SK-N-SH (cell line): ENCODE measurements around the gene UBAP2L.

Experiments
- EP300 ChIP-seq, 2 experiments: IDR thresholded peaks; 2 replicates each; pipeline versions ENCODE4 v1.4.0 to v1.6.1; 2012; ENCODE audit warnings: borderline replicate concordance in 1 of 2, low read depth in 1 of 2, low read length in 1 of 2
- FOXJ3 ChIP-seq: sonication (generic); formaldehyde crosslinking; IDR thresholded peaks from 2 replicates; pipeline ENCODE4 v1.5.1; 2020; ENCODE audit warnings: mild to moderate bottlenecking, missing genetic modification reagents
- FOXM1 ChIP-seq: IDR thresholded peaks from 2 replicates; pipeline ENCODE4 v1.4.0; 2012; ENCODE audit warnings: low read depth, mild to moderate bottlenecking
- GABPA ChIP-seq: IDR thresholded peaks from 2 replicates; pipeline ENCODE4 v1.4.0; 2012; ENCODE audit warnings: low read depth, mild to moderate bottlenecking
- RCOR1 ChIP-seq: fragments of 150-350 bp; IDR thresholded peaks from 2 replicates; pipeline ENCODE4 v1.6.1; 2017; ENCODE audit warnings: antibody characterized with exemption, low read length
- RXRA ChIP-seq: IDR thresholded peaks from 2 replicates; pipeline ENCODE4 v1.4.0; 2012; ENCODE audit warnings: low read depth, mild to moderate bottlenecking, borderline replicate concordance
- SMC3 ChIP-seq: IDR thresholded peaks from 2 replicates; pipeline ENCODE4 v1.6.1; 2012; ENCODE audit warnings: low read depth, low read length, improper control_type of control experiment
- TEAD4 ChIP-seq: IDR thresholded peaks from 2 replicates; pipeline ENCODE4 v1.4.0; 2012; ENCODE audit warnings: mild to moderate bottlenecking, borderline replicate concordance; ENCODE audit not compliant: insufficient read depth
- TF ChIP-seq, protein P1 (sequence below): IDR thresholded peaks from 2 replicates; pipeline ENCODE4 v1.6.1; 2012; ENCODE audit warnings: mild to moderate bottlenecking, low read depth, low read length, moderate library complexity
- TF ChIP-seq, protein P2 (sequence below): fragments of 200-600 bp; sonication (generic); IDR thresholded peaks from 2 replicates; pipeline ENCODE4 v1.6.1; 2017; ENCODE audit warnings: antibody characterized with exemption, mild to moderate bottlenecking, moderate library complexity
- TF ChIP-seq, protein P3 (sequence below): fragments of 150-350 bp; IDR thresholded peaks from 2 replicates; pipeline ENCODE4 v1.6.1; 2016; ENCODE audit warnings: mild to moderate bottlenecking, low read depth, low read length

DNA sequence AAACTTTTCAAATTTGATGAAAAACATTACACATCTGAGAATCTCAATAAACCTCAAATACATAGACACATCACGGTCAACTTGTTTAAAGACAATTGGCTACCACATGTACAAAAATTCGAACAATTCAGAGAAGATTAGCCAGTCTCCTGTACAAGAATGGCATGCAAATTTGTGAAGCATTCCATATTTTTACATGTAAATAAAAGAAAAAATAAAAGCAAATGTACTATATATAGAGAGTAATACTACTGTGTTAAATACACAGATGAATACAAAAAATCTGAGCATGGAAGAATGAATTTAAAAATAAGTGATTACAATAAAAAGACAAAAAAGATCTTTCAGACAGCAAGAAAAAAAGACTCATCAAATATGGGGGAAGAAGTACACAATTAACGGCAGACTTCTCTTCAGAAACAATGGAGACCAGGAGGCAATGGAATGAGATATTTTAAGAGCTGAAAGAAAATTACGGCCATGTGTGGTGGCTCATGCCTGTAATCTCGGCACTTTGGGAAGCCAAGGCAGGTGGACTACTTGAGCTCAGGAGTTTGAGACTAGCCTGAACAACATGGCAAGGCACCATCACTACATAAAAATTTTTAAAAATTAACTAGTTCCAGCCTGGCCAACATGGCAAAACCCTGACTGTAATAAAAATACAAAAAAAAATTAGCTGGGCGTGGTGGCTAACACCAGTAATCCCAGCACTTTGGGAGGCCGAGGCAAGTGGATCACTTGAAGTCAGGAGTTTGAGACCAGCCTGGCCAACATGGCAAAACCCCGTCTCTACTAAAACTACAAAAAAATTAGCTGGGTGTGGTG is 74.9 kb downstream of the UBAP2L start:
- no peak for TF ChIP-seq FOXJ3 (CRISPR knock-in tag)
- TF ChIP-seq, protein P1, sequence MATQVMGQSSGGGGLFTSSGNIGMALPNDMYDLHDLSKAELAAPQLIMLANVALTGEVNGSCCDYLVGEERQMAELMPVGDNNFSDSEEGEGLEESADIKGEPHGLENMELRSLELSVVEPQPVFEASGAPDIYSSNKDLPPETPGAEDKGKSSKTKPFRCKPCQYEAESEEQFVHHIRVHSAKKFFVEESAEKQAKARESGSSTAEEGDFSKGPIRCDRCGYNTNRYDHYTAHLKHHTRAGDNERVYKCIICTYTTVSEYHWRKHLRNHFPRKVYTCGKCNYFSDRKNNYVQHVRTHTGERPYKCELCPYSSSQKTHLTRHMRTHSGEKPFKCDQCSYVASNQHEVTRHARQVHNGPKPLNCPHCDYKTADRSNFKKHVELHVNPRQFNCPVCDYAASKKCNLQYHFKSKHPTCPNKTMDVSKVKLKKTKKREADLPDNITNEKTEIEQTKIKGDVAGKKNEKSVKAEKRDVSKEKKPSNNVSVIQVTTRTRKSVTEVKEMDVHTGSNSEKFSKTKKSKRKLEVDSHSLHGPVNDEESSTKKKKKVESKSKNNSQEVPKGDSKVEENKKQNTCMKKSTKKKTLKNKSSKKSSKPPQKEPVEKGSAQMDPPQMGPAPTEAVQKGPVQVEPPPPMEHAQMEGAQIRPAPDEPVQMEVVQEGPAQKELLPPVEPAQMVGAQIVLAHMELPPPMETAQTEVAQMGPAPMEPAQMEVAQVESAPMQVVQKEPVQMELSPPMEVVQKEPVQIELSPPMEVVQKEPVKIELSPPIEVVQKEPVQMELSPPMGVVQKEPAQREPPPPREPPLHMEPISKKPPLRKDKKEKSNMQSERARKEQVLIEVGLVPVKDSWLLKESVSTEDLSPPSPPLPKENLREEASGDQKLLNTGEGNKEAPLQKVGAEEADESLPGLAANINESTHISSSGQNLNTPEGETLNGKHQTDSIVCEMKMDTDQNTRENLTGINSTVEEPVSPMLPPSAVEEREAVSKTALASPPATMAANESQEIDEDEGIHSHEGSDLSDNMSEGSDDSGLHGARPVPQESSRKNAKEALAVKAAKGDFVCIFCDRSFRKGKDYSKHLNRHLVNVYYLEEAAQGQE: no peak
- TF ChIP-seq, protein P2, sequence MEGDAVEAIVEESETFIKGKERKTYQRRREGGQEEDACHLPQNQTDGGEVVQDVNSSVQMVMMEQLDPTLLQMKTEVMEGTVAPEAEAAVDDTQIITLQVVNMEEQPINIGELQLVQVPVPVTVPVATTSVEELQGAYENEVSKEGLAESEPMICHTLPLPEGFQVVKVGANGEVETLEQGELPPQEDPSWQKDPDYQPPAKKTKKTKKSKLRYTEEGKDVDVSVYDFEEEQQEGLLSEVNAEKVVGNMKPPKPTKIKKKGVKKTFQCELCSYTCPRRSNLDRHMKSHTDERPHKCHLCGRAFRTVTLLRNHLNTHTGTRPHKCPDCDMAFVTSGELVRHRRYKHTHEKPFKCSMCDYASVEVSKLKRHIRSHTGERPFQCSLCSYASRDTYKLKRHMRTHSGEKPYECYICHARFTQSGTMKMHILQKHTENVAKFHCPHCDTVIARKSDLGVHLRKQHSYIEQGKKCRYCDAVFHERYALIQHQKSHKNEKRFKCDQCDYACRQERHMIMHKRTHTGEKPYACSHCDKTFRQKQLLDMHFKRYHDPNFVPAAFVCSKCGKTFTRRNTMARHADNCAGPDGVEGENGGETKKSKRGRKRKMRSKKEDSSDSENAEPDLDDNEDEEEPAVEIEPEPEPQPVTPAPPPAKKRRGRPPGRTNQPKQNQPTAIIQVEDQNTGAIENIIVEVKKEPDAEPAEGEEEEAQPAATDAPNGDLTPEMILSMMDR: no peak
- TF ChIP-seq FOXM1: no peak
- TF ChIP-seq EP300 (IDR thresholded peaks at IDR 0.05; ENCODE audit: borderline replicate concordance in 1 of 2, low read depth in 1 of 2, low read length in 1 of 2): no peak
- TF ChIP-seq SMC3: no peak
- TF ChIP-seq, protein P3, sequence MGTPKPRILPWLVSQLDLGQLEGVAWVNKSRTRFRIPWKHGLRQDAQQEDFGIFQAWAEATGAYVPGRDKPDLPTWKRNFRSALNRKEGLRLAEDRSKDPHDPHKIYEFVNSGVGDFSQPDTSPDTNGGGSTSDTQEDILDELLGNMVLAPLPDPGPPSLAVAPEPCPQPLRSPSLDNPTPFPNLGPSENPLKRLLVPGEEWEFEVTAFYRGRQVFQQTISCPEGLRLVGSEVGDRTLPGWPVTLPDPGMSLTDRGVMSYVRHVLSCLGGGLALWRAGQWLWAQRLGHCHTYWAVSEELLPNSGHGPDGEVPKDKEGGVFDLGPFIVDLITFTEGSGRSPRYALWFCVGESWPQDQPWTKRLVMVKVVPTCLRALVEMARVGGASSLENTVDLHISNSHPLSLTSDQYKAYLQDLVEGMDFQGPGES: no peak
- no peak for TF ChIP-seq RXRA
- no peak for TF ChIP-seq GABPA
- no peak for TF ChIP-seq TEAD4
- no peak for TF ChIP-seq RCOR1
